ENCODE results near the gene TSHR.
A peak's percentile ranks its signal among the peaks of the same experiment; 100 is the strongest.

The TSHR gene

DNA sequence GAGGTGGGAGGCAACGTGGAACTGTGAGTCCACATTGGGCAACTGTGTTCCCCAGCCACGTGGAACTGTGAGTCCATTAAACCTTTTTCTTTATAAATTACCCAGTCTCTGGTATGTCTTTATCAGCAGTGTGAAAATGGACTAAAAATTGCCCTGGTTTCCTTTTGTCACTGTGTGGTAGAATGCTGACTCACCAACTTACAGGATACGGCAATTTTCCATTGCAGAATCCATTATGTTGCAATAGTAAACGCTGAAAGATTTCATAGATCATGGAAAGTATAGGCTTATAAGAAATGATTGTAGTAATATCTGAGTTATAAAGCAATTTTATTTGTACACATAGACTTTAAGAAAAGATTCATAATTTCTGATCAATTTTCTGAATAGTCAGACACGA lies 172.4 kb downstream of the TSHR start:
- H3K4me3 ChIP-seq (ENCODE audit: low read length), result no peak overlapping the region
- TF ChIP-seq, protein P1, sequence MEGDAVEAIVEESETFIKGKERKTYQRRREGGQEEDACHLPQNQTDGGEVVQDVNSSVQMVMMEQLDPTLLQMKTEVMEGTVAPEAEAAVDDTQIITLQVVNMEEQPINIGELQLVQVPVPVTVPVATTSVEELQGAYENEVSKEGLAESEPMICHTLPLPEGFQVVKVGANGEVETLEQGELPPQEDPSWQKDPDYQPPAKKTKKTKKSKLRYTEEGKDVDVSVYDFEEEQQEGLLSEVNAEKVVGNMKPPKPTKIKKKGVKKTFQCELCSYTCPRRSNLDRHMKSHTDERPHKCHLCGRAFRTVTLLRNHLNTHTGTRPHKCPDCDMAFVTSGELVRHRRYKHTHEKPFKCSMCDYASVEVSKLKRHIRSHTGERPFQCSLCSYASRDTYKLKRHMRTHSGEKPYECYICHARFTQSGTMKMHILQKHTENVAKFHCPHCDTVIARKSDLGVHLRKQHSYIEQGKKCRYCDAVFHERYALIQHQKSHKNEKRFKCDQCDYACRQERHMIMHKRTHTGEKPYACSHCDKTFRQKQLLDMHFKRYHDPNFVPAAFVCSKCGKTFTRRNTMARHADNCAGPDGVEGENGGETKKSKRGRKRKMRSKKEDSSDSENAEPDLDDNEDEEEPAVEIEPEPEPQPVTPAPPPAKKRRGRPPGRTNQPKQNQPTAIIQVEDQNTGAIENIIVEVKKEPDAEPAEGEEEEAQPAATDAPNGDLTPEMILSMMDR (conservative IDR thresholded peaks at IDR 0.05; ENCODE audit: low read length), result no peak
- peak; percentile 4 for DNase-seq (ENCODE audit: low read depth)

DNA sequence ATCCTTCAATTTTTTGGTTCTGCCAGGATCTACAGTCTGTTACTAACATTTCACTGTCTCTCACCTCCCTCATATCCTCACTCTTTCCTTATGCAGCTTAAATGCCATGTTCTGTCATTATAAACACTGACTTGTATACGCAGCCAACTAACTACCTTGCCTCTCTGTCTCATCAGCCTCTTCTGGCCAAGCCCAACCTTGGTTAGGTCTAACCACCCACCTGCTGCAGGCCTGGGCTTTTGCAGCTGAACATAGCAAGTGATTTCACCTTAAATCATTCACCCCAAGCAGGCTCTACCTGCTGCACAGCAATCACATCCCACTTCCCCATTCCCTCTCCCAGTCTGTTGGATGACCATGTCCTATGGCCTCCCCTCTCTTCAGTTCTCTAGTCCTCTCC lies 173.8 kb downstream of the TSHR start:
- H3K4me3 ChIP-seq (ENCODE audit: low read length), result no peak overlapping the region
- TF ChIP-seq, protein P1 (conservative IDR thresholded peaks at IDR 0.05; ENCODE audit: low read length), result no peak
- DNase-seq (ENCODE audit: low read depth), result no peak

DNA sequence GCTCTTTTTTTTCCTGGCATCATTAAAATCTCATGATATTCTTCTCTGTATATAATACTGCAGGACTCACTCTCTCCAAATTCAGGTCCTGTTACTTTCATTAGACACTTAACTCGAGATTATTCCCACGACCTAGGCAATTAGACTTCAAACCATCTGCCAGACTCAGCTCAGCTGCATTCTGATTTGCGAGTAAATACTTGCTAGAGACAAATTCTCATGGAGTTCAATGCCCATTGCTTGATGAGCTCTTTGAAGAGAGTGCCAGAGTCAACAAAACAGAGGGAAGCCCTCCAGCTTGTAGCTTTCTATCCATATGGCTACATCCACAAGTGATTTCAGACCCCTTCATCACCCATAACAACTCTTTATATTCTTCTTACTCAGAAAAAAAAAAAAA lies 177.0 kb downstream of the TSHR start:
- H3K4me3 ChIP-seq (ENCODE audit: low read length), result no peak overlapping the region
- no peak for DNase-seq (ENCODE audit: low read depth)
- TF ChIP-seq, protein P1 (conservative IDR thresholded peaks at IDR 0.05; ENCODE audit: low read length), result no peak

DNA sequence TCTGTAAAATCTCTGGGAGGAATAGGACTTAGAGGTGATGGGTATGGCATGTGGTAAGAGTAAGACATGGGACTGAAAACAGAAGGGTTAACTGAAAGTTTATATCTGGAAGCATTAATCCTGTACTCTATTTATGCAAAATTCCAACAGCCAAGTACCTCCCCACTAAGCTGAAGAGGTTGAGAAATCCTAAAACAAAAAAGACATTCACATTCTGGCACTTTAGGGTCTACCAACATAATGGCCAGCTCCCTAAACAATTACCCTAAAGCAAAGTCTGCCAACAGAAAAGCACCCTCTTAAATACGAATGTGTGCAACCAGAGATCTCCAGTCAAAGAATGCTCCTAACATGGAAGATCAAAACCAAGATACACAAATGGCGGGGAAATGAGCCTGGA lies 178.0 kb downstream of the TSHR start:
- DNase-seq (ENCODE audit: low read depth), result no peak
- TF ChIP-seq, protein P1 (conservative IDR thresholded peaks at IDR 0.05; ENCODE audit: low read length), result no peak
- H3K4me3 ChIP-seq (ENCODE audit: low read length), result no peak overlapping the region

DNA sequence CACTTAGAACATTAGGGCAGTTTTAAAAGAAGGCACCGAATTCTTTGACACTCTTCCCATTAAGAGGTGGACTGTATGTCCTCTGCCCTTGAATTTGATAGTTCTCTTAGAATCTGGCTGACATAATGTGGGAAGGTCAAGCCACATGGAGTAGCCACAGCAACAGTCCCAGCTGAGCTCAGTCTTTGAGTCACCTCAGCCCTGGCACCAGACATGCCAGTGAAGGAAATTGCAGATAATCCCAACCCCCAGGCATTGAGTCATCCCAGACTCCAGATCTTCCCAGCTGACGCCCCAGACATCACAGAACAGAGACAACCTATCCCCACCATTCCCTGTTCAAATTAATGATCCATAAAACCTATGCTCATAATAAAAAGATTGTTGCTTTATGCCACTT lies 181.9 kb downstream of the TSHR start:
- DNase-seq (ENCODE audit: low read depth), result peak; percentile 75

DNA sequence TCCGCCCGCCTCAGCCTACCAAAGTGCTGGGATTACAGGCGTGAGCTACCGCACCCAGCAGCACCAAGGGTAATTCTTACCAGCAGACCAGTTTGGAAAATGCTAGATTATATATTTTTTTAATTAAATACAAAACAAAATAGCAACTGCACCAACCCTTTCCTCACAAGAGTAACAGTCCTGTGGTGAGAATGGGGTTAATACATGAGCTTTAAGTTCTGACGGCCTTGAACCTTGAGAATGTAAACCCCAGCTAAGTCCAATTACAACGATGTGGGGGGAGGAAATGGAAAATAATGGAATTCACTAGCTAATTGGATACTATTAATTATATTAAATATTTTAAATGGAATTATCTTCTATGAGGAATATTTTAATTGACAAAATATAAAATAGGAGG lies 183.0 kb downstream of the TSHR start:
- TF ChIP-seq, protein P1 (conservative IDR thresholded peaks at IDR 0.05; ENCODE audit: low read length), result no peak
- DNase-seq (ENCODE audit: low read depth), result no peak
- no peak overlapping the region for H3K4me3 ChIP-seq (ENCODE audit: low read length)

More for the DNA sequence above, 181.9 kb downstream of the TSHR start:
- H3K4me3 ChIP-seq (ENCODE audit: low read length), result no peak overlapping the region
- TF ChIP-seq, protein P1 (conservative IDR thresholded peaks at IDR 0.05; ENCODE audit: low read length), result no peak

DNA sequence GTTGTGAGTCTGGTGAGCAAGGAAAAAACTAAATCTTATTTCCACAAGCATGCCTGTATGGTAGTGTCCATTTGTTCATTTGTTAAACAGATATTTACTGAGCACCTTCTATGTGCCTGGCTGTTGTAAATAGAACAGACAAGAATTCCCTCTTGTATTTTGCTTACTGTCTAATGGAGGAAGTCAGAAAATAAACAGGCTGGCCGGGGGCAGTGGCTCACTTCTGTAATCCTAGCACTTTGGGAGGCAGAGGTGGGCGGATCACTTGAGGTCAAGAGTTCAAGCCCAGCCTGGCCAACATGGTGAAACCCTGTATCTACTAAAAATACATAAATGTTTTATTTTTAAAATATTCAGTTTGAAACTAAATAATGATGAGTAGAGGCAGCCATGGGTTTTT lies 186.0 kb downstream of the TSHR start:
- H3K4me3 ChIP-seq (ENCODE audit: low read length), result no peak overlapping the region
- no peak for DNase-seq (ENCODE audit: low read depth)
- TF ChIP-seq, protein P1 (conservative IDR thresholded peaks at IDR 0.05; ENCODE audit: low read length), result no peak

Measured in AG10803 (cell line).